ENCODE data around the gene MRPL12.

MRPL12 gene

DNA sequence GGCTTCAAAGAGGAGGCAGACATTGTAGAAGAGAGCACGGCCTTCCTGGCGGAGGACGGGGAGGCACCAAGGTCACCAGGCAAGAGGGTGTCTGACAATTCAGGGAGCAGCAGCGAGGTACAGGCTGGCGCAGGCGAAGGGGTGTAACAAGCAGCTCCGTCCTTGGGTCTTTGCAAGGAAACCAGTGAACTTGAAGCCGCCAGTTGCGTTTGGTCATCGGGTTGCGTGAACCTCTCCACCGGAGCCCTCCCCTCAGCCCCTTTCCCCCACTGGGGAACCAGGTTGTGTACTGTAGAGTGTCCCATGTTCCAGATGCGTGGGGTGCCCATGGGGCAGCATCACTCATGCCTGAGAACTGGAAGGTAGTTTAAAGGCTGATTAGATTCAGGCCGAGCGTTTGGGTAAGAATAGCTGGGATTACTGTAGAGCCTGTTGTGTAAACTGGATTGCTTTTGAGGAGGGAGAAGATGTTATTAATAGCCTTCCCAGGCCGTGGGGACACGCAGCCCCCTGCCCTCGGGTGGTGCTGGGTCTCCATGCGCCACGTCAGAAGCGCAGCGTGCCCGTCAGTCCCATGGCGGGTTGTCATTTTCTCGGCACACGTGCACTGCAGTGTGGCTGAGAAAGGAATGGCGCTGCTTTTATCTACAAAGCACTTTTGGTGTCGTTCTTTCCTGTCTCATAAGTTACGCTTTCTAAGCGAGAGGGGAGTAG is 2.5 kb downstream of the MRPL12 start:
- TF ChIP-seq, protein P1, sequence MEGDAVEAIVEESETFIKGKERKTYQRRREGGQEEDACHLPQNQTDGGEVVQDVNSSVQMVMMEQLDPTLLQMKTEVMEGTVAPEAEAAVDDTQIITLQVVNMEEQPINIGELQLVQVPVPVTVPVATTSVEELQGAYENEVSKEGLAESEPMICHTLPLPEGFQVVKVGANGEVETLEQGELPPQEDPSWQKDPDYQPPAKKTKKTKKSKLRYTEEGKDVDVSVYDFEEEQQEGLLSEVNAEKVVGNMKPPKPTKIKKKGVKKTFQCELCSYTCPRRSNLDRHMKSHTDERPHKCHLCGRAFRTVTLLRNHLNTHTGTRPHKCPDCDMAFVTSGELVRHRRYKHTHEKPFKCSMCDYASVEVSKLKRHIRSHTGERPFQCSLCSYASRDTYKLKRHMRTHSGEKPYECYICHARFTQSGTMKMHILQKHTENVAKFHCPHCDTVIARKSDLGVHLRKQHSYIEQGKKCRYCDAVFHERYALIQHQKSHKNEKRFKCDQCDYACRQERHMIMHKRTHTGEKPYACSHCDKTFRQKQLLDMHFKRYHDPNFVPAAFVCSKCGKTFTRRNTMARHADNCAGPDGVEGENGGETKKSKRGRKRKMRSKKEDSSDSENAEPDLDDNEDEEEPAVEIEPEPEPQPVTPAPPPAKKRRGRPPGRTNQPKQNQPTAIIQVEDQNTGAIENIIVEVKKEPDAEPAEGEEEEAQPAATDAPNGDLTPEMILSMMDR (conservative IDR thresholded peaks at IDR 0.05), result no peak
- H3K27ac ChIP-seq, result peak overlapping the region; percentile 98; the same call in 1 of the 2 replicates

DNA sequence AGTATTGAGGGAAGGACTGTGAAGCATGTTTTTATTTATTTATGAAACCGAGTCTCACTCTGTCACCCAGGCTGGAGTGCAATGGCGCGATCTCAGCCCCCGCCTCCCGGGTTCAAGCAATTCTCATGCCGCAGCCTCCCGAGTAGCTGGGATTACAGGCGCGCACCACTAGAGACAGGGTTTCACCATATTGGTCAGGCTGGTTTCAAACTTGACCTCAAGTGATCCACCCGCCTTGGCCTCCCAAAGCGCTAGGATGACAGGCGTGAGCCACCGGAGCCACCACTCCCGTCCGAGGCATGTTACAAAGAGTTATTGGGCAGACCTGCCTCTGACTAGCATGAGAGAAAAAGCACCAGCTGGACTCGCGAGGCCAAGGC is 3.1 kb downstream of the MRPL12 start:
- no peak overlapping the region for H3K27ac ChIP-seq
- TF ChIP-seq, protein P1 (conservative IDR thresholded peaks at IDR 0.05), result no peak

DNA sequence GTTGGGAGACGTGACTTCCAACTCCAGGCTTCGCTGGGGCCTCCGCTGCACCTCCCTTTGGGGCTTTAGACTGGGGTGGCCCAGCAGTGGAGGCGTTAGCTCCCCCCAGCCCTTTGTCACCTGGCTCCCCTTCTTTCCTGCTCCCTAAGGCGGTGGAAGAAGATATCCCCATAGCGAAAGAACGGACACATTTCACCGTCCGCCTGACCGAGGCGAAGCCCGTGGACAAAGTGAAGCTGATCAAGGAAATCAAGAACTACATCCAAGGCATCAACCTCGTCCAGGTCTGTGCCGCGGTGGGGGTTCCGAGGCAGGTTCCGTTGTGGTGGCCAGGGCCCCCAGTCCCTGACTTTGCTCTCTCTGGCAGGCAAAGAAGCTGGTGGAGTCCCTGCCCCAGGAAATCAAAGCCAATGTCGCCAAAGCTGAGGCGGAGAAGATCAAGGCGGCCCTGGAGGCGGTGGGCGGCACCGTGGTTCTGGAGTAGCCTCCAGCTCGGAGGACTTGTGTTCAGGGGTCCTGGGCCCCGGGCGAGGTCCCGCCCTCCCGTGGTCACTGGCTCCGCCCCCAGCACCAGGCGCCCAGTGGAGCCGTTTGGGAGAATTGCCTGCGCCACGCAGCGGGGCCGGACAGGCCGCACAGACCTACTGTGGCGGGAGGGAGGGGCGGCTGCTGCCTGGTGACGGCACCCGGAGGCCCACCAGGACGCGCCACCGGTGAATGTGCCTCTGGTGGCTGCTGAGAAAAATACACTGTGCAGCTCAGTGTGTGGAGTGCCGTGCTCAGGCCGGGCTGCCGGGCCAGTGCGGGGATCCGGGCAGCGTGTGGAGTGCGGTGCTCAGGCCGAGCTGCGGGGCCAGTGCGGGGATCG is 3.8 kb downstream of the MRPL12 start:
- TF ChIP-seq, protein P1 (conservative IDR thresholded peaks at IDR 0.05), result 0 out of 2 replicates have a peak, but pooled peaks have one; percentile 22
- no peak overlapping the region for H3K27ac ChIP-seq

DNA sequence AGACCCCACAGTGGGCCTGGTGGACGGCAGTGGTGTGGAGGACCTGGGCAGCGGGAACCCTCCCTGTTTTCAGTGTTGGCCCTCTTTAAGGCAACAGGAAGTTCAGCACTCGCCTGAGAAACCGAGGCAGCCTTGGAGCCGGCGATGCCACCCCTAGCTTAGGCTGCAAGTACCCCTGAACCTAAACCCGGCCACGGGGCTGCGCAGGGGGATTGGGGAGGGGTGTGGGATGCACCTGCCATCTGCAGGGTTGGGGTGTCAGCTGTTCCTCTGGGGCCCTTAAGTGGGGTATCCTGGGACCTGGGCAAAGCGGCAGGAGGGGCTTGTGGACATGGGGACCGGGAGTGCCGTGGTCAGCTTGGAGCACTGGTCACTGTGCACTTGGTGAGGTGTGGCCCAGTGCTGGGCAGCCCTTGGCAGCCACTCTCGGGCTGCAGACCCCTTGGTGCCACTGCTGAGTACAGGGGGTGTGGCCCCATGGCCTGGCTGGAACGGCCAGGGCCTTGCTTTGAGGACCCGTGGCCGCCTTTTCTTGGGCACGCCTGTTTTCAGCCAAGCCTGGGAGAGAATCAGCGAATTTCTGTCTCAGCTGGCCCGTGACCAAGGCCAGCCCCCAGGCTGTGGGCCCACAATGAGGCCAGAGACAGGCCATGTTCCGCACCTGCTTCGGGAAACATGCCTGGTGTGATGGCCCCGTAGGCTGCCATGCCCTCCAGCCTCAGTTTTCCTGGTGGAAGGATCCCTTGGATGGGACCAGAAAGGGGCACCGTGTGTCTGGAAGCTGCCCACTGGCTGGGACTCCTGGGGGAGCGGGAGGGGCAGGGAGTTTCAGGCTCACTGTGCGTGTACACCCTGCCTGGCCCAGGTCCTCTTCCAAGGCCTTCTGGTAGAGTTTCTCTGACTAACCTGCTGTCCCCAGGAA is 4.8 kb downstream of the MRPL12 start:
- TF ChIP-seq, protein P1 (conservative IDR thresholded peaks at IDR 0.05), result no peak
- H3K27ac ChIP-seq, result peak overlapping the region; percentile 94; the same call in 1 of the 2 replicates

DNA sequence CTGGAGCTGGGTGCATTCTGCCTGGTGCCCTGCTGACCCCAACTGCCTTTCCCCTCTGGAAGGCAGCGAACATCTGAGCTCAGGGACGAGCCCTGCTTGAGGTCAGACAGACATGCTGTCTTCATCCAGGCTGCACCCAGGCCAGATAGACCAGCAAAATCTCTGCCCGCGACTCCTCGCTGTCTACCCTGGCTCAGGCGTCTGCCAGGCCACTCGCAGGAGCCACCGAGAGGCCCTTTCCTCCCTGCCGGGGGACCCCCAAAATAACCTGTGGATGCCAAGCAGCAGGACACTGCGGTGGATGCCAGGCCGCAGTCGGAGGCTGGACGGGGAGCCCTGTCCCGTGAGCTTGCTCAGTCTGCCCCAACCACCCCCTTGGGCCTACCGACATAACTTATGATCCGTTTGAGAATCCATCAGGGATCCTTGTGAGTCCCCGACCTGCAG is 5.6 kb downstream of the MRPL12 start:
- peak overlapping the region; percentile 94; the same call in 1 of the 2 replicates for H3K27ac ChIP-seq
- TF ChIP-seq, protein P1 (conservative IDR thresholded peaks at IDR 0.05), result no peak

DNA sequence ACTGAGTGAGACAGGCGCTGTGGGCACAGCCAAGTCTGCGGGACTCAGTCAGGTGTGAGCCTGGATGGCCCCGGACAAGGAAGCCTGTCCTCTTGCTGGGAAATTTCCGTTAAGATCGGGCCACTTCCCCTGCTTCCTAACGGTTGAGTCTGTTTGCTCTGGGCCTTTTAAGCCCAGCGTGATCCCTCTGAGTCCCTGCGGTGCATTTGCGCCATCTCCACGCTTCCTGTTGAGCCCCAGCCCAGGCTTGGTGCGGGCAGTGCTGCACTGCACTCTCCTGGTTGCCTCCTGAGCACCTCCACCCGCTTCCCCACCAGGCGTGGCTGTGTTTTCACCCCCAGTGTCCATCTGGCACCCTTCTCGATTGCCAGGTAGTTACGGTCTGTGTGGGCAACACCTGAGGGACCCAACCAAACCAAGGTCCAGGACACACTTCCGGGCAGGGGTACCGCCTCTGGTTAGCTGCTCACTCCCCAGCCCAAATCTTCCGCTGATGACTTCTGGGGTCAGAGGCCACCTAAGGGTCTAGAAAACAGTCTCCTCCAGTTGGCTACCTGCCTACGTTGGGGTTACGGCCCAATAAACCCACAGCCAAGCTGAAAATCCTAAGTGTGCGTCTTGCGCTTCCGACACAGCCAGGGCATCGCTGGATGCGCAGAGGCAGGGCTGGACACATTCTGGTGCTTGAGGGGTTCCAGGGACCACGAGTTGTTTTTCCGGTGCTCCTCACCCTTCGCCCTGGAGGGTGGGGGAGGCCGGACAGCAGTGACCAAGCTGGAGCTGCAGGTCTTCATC is 7.5 kb downstream of the MRPL12 start:
- TF ChIP-seq, protein P1 (conservative IDR thresholded peaks at IDR 0.05), result no peak

More for the DNA sequence above, 7.5 kb downstream of the MRPL12 start:
- peak overlapping the region; percentile 94 for H3K27ac ChIP-seq

Data from VCaP (cell line).